ENCODE results near the gene IL6R. TPM values are rescaled to one million over a fixed set of nuclear protein-coding genes. Genes with fewer than 3 reads are reported as not detected.
"Not testable (repeated sequence)": the region's sequence is repeated elsewhere in the genome, so short reads cannot be mapped to it uniquely, and the experiment has no call there.

The IL6R gene
- polyA plus RNA-seq (ENCODE audit: insufficient read length) = 6.4 TPM
- long read RNA-seq, donor 1 = 0 reads
- long read RNA-seq, donor 2, full-length matches to known transcripts = 3 of 3 reads
- long read RNA-seq, donor 2, partial matches to known transcripts = 0 of 3 reads
- long read RNA-seq, donor 2, other reads (novel, unspliced or antisense) = 0 of 3 reads
- long read RNA-seq, donor 3 = 0 reads
- long read RNA-seq, donor 4 = 0 reads
- long read RNA-seq, donor 5, full-length matches to known transcripts = 3 of 3 reads
- long read RNA-seq, donor 5, partial matches to known transcripts = 0 of 3 reads
- long read RNA-seq, donor 5, other reads (novel, unspliced or antisense) = 0 of 3 reads
- long read RNA-seq, donor 6 = 0 reads
- long read RNA-seq, donor 7, full-length matches to known transcripts = 2 of 2 reads
- long read RNA-seq, donor 7, partial matches to known transcripts = 0 of 2 reads
- long read RNA-seq, donor 7, other reads (novel, unspliced or antisense) = 0 of 2 reads
- long read RNA-seq, donor 8 = 0 reads

DNA sequence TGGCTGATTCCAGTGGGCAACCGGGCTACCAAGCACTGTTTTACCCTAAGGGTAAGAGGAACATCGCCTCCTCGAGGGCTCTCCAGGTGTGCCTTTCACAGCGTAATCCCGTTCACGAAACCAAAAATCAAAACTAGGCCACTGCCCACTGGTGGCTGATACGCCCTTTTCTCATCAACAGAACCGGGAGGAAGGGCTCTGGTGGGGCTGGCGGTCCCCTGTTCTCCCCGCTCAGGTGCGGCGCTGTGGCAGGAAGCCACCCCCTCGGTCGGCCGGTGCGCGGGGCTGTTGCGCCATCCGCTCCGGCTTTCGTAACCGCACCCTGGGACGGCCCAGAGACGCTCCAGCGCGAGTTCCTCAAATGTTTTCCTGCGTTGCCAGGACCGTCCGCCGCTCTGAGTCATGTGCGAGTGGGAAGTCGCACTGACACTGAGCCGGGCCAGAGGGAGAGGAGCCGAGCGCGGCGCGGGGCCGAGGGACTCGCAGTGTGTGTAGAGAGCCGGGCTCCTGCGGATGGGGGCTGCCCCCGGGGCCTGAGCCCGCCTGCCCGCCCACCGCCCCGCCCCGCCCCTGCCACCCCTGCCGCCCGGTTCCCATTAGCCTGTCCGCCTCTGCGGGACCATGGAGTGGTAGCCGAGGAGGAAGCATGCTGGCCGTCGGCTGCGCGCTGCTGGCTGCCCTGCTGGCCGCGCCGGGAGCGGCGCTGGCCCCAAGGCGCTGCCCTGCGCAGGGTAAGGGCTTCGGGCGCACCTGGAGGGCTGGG, at the start of gene IL6R:
Gene IL6R, plus strand, starts transcription at position 360 of the 763 bp plus-strand sequence. Its CDS starts 287 bp downstream, at position 647.
- peak; percentile 71 for DNase-seq

DNA sequence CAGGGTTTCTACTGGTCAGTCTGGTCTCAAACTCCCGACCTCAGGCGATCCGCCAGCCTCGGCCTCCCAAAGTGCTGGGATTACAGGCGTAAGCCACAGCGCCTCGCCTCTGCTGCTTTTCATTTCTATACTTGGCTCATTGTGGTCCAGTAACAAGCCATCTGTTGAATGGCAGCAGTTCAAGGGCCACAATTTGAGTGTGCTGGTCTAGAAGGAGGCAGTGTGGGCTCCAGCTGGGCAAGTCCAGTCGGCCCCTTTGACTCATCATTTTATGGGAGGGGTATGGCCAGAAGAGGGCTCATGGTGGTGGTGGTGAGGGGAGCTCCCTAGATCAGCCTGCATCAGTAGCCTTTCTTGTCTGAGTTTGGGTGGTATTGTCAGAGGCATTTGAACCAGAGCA, 46.6 kb upstream of the IL6R start:
- no peak for DNase-seq

DNA sequence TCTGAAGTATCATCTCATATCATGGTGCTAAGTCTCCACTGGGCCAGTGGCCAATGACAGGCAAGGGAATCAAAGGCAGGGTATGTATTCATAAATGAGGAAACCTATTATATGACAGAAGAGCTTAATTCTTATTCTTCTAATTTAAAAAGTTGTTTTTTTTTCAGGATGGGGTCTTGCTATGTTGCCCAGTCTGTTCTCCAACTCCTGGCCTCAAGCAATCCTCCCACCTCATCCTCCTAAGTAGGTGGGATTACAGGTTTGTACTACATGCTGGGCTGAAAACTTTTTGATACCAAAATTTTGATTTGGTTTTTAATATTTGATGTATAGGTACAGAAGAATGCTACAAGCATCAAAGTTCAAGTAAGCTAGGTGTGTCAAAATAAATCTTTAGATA, 44.9 kb upstream of the IL6R start:
- no peak for DNase-seq

DNA sequence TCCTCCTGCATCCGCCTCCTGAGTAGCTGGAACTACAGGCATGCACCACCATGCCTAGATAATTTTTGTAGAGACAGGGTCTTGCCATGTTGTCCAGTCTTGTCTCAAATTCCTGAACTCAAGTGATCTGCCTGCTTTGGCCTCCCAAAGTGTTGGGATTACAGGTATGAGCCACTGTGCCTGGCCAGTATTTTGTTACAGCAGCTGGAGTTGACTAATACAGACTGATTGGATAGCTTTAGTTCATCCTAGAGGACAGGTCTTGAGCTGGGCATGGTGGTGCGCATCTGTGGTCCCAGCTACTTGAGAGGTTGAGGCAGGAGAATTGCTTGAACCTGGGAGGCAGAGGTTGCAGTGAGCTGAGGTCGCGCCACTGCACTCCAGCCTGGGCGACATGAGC, 44.3 kb upstream of the IL6R start:
- not testable (repeated sequence) for DNase-seq

DNA sequence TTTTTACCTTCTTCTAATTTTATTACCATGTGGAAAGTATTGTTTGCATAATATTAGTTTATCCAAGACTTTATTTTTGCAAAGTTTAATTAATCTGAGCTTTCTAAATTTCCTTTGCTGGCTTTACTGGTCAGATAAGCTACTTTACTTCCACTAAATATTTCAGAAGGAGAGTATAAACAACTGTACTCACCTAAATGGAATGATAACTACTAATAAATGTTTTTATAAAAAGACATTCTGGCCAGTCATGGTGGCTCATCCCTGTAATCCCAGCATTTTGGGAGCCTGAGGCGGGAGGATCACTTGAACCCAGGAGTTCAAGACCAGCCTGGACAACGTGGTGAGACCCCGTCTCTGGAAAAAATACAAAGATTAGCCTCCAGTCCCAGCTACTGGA, 43.8 kb upstream of the IL6R start:
- DNase-seq = no peak

DNA sequence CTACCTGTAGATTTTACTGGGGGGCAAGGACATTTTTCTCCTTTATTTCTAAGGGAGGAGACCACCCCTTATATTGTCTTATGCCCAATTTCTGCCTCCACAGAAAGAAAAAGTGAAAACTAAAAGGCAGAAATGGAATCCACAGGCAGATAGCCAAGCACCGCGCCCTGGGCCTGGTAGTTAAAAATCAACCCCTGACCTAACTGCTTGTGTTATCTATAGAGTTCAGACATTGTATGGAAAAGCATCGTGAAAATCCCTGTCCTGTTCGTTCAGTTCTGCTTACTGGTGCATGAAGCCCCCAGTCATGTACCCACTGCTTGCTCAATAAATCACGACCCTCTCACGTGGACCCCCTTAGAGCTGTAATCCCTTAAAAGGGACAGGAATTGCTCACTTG, 33.7 kb upstream of the IL6R start:
- no peak for DNase-seq

DNA sequence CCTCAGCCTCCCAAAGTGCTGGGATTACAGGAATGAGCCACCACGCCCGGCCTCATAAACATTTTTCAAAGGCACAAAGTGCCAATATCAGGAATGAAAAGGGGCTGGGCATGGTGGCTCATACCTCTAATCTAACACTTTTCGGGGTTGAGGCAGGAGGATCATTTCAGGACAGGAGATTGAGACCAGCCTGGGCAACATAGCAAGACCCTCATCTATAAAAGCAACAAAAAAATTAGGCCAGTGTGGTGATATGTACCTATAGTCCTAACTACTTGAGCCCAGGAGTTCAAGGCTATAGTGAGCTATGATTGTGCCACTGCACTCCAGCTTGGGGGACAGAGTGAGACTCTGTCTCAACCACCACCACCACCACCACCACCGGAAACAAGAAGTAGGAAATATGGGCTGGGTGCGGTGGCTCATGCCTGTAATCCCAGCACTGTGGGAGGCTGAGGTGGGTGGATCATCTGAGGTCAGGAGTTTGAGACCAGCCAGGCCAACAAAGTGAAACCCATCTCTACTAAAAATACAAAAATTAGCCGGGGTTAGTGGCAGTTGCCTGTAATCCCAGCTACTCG, 31.3 kb upstream of the IL6R start:
- not testable (repeated sequence) for DNase-seq

DNA sequence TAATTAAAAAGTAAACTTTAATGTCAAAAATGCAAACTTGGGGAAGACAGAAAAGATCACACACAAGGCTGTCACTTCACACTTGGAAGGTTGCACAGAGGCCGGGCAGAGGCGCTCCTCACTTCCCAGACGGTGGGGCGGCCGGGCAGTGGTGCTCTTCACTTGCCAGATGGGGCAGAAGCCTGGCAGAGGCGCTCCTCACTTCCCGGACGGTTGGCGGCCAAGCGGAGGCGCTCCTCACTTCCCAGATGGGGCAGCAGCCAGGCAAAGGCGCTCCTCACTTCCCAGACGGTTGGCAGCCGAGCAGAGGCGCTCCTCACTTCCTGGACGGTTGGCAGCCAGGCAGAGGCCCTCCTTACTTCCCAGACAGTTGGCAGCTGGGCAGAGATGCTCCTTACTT, 25.8 kb upstream of the IL6R start:
- DNase-seq = no peak

DNA sequence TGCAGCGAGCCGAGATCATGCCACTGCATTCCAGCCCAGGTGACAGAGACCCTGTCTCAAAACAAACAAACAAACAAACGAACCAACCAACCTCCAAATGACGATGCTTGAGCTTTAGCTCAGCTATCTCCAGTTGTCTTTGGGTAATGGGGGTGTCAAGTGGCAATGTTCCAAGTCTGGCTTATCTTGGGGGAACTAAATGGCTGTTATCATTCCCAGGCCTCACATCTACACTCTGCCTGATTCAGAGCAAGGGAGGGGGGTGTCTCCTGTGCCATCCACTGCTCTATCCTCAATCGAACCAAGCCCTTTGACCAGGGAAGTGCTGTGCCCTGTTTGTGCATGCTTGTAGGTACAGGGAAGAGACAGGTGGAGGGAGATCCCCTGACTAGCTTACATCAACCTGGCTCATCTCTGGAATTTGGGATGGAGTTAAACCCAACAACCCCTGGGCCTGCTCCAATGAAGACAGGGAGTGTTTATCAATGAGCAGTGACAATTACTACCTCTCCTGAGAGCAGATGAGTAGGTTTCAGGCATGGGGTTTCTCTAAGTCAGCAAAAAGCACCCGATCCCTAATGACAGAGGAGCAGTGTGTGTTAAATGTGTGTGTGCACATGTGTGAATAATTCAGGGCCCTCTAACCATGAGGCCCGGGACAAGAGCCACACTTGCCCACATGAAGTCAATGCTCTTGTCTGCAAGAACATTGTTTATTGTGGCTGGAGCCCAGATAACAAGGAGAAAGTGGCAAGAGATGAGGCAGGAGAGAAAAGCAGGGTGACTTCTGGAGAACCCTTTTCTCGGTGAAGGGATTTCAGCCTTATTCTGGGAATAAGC, 20.3 kb upstream of the IL6R start:
- no peak for DNase-seq

DNA sequence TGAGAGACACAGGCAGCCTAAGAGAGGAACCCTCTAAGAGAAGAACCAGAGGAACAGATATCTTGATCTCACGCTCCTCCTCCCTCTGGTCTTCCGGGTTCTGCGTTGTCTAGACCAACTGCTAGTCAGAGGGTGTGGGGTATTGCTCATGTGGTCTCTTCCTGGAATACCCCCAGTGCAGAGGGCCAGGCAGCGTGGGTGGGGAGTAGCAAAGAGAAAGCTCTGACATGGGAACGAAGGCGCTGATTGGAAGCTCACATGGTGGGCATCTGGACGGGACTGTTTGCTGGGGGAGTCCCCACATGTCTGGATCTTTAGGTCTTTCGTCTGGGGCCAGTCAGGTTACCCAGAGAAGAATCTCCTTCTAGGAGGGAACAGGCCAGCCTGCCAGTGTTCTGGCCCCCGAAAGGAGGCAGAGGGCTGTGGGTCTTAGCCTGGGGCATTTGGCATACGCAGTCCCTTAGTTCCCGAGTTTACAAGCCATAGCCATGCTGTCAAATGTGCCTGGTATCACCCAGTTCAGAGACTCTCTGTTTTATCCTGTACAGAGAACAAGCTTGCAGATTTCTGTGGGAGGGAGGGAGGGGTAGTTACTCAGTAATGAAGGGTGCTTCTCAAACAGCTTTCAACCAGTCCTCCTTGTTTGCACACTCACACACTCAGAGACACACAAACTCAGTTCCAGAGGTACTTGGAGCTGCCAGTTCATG, 18.3 kb upstream of the IL6R start:
- DNase-seq = no peak

DNA sequence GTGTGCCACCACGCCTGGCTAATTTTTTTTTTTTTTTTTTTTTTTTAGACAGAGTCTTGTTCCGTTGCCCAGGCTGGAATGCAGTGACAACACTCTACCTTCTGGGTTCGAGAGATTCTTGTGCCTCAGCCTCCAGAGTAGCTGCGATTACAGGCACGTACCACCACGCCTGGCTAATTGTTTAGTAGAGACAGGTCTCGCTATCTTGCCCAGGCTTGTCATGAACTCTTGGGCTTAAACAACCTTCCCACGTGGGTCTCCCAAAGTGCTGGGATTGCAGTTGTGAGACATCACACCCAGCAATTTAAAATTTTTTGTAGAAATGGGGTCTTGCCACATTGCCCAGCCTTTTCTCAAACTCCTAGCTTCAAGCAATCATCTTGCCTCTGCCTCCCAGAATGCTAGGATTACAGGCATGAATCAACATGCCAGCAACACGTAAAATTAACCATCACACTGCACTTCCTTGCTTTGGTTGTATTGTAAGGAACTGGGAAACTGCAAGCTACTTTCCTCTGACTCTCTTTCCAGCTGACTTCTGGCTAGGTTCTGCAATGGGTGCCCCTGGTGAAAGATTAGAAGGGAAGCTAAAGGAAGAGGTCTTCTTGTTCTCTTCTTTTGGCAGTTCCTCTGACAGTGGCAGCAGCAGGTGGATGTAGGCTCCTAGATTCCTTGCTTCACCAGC, 13.9 kb upstream of the IL6R start:
- DNase-seq = no peak

DNA sequence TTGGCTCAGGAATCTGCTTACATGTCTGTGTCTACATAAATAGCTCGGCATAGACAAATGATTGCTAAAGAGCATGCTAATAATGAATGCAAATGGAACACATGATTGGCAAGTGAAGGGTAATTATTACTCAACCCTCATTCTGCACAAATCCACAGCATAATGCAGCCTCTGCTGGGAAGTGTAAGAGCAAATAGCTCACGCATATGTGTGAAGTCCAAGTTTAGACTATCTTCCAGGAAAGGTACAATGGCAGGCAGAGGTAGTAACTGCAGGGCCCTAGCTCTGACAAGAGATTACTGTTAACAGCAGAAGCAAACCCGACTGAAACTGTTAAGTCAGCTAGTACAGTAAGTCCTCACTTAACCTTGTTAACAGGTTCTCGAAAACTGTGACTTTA, 7.0 kb upstream of the IL6R start:
- no peak for DNase-seq

DNA sequence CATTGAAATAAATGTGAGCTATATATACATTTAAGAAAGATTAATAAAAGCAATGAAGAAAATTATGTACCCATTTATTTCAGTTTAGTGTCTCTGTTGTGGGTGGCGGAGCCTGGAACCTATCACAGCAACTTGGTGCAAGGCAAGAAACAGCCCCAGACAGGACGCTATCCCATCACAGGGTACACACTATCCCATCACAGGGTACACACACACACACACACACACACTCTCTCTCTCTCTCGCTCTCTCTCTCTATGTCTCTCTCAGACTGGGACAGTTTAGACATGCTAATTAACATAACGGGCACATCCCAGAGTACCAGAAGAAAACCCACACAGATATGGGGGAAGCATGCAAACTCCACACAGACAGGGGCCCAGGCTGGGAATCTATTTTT, 6.5 kb upstream of the IL6R start:
- no peak for DNase-seq

DNA sequence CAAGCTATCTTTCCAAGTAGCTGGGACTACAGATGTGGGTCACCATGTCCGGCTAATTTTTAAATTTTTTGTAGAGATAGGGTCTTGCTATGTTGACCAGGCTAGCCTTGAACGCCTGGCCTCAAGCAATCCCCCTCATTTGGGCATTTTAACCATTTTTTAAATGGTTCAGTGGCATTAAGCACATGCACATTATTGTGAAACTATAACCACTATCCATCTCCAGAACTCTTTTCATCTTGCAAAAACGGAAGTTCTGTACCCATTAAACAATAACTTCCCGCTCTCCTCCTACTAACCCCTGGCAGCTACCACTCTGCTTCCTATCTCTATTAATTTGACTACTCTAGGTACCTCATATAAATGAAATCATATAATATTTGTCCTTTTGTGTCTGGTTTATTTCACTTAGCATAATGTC, 4.8 kb upstream of the IL6R start:
- no peak for DNase-seq

DNA sequence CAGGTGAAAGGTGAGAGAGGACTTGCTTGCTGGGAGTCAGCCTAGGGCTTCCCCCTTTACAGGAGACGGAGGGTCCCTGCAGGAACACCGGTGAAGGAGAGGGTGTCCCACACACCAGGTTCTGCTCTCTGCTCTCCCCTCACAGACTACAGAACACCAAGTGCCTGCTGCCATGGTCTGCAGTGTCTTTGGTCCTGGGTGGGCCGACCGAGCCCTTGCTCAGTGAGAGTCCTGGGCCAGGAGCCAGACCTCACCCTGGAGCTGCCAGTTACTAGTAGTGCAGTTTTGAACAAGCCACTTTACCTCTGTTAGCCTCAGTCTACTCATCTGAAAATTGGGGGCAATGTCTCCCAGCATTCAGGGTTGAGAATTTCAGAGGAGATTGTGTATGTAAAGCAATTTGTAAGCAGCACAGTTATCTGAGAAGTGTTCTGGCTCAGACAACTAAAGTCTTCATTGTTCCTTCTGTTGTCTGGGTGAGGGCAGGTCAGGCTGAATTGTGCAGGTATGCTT, 2.7 kb upstream of the IL6R start:
- no peak for DNase-seq

DNA sequence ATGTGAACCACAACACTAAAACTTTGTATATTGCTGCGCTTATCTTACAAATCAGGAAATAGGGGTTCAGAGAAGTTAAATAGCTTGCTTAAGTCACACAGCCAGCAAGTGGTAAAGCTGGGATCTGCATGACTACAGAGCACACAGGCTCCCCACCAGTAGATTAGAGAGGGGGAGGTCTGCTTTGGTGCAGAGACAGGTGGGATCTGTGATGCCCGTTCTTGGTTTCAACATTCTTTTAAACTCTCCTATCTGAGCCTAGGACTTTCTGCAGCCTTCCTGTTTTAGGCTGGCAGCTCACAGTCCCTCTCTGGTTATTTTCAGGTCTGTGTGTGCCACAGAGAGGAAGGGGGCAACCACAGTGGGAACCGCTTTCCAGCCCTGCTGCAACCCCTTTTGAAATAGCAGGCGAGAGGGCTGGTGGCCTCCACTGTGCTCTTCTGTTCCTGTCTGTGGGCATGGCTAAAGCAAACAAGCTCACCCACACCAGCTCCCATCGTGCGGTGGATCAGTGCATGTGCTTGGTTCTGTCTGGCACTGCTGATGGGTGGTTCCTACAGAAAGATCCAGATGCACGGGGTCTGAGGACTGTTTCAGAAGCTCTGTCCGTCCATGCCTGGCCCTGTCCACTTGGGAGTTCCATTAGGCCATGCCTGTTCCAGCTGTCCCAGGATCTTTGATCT, 1.7 kb upstream of the IL6R start:
- no peak for DNase-seq

DNA sequence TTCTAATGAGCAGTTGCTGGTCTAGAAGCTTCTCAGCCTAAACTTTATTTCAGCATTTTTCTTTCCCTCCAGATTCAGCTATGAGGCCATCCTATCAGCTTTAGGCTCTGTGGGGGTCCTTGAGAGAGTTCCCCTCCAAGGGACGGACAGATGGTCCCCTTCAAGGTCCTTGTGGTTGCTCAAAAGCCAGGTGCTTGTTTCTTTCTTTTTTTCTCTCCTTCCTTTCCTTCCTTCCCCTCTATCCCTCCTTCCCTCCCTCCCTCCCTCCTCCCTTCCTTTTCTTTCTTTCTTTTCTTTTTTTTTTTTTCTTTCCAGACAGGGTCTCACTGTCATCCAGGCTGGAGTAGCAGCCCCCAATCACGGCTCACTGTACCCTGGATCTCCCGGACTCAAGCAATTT, 1.2 kb upstream of the IL6R start:
- DNase-seq = no peak

DNA sequence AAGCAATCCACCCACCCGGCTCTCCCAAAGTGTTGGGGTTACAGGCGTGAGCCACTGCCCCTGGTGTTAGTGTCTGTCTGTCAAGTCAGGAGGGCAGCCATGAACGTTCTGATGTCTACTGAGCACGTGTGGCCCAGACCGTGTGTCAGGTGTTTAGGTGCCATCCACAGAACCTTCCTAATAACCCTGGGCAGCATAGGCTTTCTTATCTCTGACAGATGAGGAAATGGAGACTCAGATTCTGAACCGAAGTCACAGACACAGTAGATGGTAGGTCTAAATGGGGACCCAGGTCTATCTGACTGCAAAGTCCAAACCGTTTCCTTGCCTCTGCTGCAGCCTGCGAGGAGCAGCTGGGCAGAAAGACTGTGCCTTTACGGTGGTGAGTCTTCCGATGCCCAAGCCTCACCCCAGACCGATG, 622 bp upstream of the IL6R start:
- no peak for DNase-seq

DNA sequence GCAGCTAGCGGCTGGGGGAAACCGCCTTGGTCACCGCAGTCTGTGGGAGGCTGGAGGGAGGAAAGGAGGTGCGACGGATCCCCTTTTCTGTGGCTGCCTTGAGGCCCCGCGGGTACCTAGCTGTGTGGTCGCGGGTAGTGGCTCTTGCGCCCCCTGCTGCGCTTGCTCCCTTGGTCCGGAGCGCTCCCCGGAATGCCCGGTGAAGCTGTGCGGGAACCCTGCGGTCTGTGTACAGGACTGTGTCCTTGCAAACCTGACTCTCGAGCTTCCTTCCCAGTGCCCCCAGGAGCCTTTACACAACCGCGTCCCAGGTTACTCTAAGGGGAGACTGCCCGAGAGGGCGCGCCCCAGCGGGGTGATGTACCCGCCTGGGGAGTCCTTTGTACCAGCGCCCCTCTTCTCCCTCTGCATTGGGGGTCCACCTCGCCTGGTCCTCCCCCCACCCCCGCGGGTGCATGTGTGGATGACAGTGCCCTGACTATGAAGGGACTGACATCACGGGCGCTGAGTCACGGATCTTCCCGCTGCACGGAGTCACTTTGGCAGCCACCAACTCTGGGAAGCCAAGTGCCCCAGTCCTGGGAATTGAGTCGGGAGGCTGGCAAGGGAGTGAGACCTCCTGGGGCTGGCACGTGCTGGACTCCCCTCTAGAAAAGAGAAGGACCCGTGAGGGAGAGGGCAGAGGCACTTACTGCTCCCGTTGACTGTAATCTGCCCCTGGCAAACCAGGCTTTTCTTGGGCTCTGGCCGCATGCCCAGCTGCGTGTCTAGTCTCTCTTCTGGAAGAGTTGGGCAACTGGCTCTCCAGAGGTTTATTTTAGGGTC, 816 bp downstream of the IL6R start:
- no peak for DNase-seq
